ENCODE results near the gene GPR55. TPM values are rescaled to one million over a fixed set of nuclear protein-coding genes. Genes with fewer than 3 reads are reported as not detected.
A peak's percentile ranks its signal among the peaks of the same experiment; 100 is the strongest.

GPR55 gene
- total RNA-seq, 1 donor from 2014 or later, result 0.03 TPM

DNA sequence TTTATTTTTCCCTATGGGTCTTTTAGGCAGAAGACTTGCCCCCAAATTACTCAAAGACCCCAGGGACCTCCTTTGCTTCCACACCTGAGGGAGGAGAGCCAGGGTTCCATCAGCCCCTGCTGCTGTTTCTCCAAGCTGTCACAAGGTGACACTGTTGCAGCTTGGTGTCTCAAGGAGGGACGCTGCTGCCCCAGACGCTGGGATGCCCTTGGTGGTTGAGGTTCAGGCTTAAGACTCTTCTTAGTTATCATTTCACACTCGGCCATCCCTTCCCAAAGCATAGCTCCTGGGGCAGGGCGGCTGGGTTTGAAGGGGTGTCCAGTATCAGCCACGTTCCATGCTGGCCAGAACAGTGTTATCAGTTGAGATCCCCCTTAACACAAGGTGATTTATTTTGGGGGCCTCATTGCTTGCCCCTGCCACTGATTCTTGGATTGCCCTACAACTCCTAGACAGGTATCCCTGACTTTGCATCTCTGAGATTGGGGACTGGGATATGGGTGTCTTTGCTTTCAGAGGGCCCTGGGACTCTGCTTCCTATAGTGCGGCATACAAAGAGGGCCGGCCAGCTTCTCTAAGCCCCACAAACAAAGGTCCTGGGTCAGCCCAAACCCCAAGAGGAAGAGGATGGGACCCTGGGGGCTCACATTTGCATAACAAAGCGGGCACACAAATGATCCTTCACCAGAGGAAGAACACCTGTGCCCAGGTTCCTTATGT, 22.7 kb downstream of the GPR55 start:
- peak; percentile 79 for DNase-seq (ENCODE audit: low read depth)

DNA sequence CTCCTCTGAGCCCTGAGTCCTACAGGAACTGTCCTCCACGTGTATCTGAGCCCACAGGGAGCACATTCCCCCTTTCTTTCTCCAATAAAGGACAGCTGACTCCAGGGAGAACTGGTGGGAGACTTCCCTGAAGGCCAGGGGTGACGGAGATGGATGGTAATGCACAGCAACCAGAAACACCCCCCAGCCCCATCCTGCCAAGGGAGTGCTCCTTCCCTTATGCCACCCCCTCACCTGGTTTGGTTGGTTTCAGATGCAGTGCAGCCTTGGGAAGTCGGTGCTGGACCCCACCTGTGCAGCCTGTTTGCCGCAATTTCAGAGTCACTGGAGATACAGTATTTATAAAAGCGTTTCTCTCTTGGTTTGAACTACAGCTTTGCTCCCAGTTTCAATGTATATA, 24.0 kb downstream of the GPR55 start:
- DNase-seq (ENCODE audit: low read depth), result no peak

DNA sequence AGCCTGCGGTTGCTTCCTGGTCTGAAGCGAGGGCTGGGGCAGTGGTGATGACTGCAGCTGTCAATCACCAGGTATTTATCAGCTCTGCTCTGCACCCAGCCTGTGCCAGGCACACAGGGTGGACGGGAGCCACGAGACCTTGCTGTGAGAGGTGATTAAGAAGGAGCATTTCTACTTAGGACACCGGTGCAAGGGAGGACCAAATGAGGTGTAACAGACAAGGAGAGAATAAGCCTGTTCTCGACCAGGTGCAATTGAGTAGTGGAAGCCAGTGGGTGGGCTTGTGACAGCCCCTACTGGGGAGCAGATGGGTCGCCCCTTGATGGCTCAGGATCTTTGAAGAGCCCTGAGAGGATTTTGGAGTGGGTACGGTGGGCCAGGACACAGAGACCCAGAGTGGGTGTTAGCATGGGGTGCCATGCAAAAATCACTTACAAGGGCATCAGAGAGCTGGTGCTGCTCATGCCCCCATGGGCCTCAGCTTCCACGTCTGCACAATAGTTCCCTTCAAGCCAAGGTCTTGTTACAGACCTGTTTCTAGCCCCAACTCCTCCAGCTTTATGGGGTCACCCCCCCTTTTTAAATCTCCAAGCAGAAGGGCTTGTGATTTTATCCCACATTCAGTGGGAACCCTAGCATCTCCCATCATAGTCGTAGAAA, 24.6 kb downstream of the GPR55 start:
- DNase-seq (ENCODE audit: low read depth), result no peak

DNA sequence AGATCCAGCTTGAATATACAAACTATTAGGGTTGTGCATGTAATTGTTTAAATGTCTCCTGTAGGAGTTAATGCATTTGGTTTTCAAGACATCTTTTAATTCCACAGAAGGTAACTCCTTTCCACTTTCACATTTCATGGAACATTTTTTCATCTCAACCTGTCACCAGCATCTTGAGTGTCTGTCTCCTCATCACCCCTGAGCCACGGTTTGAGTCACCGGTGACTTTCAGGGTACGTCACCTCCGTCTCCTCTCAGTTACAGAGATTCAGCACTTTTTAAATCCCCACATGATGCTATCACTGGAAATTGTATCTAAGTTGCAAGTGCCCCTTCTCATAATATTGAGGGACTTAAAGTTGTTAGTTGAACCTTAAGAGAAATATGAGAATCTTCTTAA, 25.3 kb downstream of the GPR55 start:
- DNase-seq (ENCODE audit: low read depth), result no peak

DNA sequence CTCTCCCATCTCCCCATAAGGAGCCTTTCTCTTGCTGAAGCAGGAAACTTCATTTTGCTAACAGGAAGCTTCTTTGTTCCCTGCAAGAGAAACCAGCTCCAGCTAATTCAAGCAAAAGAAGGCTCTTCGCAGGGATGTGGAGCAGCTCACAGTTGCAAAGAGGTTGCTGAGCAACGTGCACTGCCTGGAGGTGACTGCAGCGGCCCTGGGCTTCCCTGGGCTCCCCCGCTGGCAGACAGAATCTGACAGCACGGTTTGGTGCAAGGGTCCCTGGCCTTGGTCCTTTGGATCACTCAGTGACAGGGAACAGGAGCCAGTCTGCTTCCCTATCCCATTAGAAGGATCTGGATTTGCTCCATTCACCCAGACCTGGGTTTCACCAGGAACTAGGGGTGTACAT, 25.8 kb downstream of the GPR55 start:
- no peak for DNase-seq (ENCODE audit: low read depth)

DNA sequence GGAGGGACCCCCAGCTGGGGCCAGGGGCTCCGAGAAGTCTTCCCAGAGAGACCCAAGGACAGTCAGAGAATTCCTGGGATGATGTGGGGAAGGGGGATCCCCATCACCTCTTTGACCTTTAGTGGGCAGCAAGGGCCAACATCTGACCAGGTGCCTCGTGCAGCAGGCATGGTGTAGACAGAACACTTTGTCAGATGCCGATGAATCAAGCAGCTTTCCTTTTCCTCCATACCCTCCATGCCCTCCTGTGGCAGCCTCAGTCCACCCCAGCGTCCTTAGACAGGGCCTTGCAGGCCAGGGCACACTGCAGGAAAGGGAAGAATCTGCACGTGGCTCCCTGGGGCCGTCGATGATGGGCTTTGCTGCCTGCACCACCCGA, 26.3 kb downstream of the GPR55 start:
- no peak for DNase-seq (ENCODE audit: low read depth)

DNA sequence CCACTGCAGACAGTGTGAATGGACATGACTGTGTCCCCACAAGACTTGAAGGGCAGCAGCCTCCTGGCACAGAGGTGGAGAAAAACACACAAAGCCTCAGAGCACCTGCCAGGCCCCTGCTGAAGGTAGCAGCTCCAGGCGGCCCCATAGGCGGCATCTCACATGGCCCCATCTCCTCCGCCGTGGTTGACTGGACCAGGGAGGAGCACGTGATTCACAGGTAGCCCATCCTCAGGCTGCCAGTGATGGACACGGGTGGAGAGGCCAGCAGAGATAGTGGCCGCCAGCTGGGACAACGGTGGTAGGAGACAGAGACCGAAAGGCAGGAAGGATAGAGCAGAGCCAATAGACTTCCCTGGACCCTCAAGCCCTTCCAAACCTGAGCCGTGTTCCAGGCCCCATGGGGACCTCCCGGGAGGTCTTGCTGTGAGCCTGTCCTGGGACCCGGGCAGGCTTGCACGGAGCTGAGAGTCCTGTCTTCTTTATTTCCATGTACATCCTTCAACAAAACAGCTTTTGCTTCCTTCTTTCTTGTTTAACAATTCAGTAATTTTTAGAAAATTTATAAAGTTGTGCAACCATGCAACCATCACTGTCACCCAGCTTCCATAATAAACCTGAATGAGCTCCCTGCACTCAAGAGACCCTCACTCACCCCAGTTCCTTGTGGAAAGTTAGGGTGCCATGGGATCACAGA, 26.9 kb downstream of the GPR55 start:
- no peak for DNase-seq (ENCODE audit: low read depth)

DNA sequence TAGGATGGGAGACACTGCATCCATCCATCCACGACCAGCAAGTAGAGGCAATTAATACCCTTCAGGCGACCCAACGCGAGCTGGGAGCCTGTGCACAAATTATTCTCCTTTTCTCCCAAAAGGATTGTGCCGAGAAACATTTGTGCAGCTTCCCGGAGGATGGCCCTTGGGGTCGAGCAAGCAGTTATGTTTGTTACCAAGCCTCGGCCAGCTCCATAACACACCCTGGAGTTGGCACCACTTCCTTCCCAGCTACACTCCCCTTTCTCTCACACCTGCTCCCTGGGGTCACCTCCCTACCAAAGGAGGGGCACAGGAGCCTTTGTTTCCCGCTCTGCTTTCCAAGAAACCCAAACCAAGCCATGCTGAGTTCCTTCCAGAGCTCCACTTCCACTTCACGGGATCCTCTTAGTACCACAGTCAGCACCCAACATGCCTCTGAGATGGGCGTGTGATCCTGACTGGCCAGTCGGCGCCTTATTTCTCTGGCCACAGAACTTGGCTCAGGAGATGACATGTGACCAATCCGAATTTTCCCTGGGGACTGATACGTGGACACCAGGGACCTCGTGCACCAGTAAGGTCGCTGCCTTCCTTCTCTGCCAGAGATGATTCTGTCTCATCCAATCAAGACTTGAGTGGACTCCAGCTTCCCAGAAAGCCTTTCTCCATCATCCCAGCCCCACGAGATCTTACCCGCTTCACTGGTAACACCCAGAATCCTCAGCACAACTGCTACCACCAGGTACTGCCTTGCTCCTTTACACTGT, 28.5 kb downstream of the GPR55 start:
- DNase-seq (ENCODE audit: low read depth), result no peak

DNA sequence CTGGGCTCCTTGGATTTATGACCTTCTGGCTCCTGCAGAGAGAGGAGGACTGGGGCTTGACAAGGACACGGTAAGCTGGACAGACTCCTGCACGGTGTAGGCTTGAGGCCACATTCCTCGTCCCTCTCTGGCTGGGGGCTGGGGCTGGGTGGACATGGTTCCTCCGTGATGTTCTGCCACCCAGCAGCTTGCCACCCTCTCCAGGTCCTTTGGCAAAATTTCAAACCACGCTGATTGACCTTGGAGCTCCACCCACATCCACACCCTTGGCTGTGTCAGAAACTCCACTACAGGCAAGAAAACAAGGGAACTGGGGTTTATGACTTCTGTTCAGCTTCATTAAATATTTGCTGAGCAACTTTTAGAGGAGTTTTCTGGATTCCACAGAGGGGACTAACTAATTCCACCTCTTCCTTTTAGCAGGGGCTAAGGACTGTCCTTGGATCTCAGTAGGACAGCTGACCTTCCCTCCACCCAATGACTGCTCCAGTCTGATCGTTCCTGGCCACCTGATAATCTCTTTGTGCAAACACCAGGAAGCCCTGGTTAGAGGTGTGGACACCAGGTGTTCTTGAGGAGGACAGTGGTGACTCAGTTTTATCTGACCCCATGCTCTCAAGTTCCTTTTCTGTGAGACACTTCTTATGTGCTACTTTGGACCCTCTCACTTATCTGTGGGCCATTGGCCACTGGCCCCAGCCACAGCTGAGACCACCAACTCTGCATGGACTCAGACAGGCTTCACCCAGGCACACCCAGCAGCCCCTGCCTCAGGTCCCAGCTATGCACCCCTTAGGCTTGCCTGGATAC, 29.3 kb downstream of the GPR55 start:
- no peak for DNase-seq (ENCODE audit: low read depth)

DNA sequence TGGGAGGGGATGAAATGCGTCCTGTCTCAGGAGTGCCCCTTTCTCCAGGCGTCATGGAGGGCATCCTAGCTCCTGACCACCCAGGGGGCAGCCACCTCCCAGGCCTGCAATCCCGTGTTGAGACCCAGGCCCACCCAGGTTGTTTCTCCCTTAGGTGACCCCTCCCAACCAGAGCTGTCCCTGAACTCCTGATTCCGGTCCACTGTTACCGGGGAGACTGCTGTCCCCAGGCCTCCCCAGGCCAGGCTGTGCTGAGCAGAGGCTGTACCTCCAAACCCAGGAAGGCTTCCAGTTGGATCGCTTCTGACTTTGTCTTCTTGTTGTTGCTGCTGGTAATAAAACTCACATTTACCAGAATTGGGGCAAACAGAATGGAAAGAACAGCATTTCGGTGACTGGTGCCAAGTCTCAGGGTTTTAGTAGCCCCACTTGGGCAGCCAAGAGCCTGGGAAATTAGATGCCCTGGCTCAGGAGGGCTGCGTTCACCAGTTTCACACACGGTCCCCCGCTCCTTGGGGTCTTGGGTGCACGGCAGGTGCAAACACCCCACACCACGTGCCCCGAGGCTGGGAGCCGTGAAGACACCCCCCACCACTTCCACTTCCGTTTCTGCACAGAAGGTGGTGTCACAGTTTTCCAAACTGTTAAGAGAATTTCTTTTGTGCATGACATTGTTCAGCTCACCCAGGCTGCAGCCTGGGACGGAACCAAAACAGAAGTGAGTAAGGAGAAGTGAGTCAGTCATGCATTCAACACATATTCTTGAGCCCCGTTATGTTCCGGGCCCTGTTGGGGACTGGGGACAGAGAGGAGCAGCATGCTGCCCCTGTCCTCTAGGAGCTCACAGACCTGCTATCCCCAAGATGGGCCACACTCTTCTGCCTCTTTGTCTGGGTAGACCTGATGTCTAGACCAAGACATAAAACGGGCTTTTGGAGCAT, 30.9 kb downstream of the GPR55 start:
- DNase-seq (ENCODE audit: low read depth), result no peak

DNA sequence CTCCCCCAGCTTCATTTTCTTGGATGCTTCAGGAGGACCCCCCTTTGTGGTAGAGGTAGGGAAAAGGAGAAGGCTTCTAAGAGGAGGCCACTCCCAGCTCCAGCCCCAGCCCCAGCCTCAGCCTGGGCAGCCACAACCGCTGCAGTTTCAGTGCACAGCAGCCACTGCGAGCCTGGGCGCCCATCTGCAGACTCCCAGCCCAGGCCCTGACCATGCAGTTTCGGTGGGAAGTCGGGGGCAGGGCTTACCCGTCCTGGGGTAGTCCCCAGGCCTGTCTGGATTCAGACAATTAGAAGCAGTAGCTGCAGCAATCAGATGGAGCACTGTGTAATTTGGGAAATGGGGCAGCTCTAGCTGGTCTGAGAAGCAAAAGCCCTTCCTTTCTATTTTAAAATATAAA, 31.7 kb downstream of the GPR55 start:
- DNase-seq (ENCODE audit: low read depth), result no peak

DNA sequence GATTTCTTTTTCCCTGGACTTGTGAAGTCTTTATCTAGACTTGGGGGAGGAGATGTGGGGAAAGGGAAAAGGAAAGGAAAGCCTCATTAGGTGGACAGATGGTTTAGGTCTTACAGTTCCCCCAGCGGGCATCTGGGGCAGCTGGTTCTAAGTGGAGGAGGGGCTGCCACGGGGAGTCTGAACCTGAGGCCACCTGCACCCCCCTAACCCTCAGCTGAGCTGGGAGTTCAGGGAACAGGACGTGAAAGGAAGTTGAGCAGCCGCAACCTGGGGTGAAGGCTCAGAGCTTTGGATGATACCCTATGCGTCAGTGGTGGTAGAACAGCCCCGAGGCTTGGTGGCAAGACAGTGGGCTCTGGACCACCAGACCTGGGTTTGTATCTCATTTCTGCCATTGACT, 33.5 kb downstream of the GPR55 start:
- DNase-seq (ENCODE audit: low read depth), result no peak

DNA sequence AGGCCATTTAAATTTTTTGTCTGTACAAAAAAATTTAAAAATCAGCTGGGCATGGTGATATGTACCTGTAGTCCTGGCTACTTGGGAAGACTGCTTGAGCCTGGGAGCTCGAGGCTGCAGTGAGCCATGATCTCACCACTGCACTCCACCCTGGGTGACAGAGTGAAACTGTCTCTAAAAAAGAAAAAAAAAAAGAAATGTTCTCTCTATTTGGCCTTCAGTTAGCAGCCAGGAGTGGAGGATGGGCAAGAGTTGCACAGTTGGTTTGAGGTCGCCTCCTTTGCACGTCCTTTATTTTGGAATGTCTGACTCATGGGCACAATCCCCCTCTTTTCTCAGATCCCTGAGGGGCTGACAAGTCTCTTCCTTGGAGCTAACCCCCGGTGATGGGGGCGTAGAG, 34.0 kb downstream of the GPR55 start:
- DNase-seq (ENCODE audit: low read depth), result peak; percentile 17

DNA sequence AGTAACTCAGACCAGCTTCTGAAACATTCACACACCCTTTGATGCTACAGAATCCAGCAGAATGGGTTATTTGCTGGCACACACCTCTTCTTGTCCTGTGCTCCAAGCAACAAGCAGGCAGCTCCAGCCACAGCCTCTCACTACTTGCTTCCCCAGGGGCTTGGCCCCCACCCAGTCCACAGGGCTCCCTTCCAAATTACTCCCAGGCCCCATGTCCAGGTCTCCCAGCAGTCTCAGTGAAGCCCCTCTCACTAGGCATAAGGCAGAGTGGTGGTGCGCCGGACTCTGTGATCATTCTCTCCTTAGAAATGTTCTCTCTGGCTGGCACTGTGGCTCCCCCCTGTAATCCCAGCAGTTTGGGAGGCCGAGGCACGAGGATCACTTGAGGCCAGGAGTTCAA, 34.4 kb downstream of the GPR55 start:
- DNase-seq (ENCODE audit: low read depth), result no peak

DNA sequence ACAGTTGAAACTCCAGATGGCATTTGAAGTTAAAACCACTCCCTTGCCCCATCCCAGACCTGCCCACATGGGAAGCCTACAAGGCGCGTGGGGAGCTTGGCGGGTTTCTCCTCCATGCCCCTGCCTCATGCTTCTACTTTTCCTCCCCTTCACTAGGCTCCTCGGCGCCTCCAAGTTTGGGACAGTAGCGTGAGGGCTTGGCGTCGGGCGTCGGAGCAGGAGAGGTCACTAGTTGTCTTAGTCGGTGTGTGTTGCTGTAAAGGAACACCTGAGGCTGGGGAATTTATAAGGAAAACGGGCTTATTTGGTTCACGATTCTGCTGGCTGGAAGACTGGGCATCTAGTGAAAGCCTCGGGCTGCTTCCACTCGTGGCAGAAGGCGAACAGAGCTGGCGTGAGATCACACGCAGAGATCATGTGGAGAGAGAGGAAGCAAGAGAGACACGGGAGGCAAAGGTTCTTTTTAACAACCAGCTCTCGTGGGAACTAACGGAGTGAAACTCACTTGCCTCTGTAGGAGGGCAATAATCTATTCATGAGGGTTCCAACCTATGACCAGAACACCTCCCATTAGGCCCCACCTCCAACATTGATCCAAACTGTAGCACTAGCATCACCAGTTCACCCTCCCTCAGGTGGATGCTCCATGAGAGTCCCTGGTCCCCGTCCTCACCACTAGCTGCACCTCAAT, 35.0 kb downstream of the GPR55 start:
- DNase-seq (ENCODE audit: low read depth), result no peak

DNA sequence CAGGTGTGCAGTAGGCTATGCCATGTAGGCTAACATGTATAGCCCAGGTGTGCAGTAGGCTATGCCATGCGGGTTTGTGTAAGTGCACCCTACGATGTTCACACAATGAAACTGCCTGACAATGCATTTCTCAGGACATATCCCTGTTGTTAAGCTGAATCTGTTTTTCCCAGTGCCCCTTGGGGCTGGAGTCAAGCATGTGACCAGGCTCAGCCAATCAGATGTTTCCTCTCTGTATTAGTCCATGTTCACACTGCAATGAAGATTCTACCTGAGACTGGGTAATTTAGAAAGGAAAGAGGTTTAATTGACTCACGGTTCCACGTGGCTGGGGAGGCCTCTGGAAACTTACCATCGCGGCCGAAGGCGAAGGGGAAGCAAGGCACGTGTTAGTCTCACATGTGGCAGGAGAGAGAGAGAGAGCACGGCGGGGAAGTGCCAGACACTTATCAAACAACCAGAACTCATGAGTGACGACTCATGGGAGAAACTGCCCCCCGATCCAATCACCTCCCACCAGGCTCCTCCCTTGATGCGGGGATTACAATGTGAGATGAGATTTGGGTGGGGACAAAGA, 36.1 kb downstream of the GPR55 start:
- no peak for DNase-seq (ENCODE audit: low read depth)

DNA sequence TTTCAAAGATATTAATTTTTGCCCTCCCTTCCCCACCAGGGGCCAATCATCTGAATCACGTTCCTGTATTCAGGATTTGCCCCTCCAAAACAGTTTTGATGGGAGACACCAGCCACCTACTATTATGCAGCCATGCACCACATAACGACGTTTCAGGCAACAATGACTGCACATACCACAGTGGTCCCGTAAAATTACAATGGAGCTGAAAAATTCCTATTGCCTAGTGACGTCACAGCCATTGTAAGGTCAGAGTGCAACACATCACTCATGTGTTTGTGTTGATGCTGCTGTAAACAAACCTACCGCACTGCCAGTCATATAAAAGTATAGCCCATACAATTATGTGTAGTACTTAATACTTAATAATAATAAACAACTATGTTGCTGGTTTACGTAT, 37.7 kb downstream of the GPR55 start:
- no peak for DNase-seq (ENCODE audit: low read depth)

DNA sequence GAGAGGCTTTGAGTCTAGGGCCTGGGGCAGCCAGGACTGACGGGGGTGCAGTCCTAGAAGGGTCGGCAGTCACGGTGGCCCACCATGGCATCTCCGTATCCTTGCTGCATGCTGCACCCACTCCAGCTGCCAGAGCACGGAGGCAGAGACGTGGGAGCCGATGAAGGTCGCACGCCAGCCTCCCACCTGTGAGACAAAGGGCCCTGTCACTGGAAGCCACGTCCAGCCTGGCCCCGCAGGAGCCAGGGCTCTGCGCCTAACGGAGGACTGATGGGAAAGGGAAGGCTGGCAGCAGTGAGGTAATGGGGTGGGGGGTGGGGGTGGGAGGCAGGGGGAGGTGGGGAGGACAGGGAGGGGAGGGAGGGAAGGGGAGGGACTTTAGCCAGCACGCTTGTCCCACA, 38.4 kb downstream of the GPR55 start:
- no peak for DNase-seq (ENCODE audit: low read depth)

DNA sequence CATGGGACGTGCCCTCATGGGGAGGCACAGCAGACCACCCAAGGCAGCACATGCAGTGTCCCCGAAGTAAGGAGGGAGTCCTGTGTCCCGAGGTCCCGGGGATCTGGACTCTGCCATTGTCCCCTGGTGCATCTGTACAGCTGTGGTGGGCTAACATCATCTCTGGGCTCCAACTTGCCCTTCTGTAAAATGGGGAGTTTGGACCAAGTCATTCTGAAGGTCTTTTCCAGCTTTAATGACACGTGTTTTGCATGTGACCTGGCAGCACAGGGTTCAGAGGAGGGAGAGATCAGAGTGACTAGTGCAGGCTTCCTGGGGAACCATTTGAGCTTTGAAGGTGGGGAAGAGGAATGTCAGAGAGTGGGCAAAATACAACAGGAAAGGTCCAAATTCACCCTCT, 38.8 kb downstream of the GPR55 start:
- DNase-seq (ENCODE audit: low read depth), result no peak

All from myocyte (in vitro differentiated cells).